ENCODE measurements around the gene ZYG11B.
"Not testable (repeated sequence)": the region's sequence is repeated elsewhere in the genome, so short reads cannot be mapped to it uniquely, and the experiment has no call there.

The ZYG11B gene

GRCh38 chr1:52839175-52839574 lies 112.9 kb downstream of the ZYG11B start:
- not testable (repeated sequence) for ATAC-seq; H3K9me3 Mint-ChIP-seq; DNase-seq (ENCODE audit: low spot score in 2 of 2); H3K4me3 Mint-ChIP-seq; H3K27ac Mint-ChIP-seq; H3K36me3 Mint-ChIP-seq; H3K4me1 Mint-ChIP-seq

DNA sequence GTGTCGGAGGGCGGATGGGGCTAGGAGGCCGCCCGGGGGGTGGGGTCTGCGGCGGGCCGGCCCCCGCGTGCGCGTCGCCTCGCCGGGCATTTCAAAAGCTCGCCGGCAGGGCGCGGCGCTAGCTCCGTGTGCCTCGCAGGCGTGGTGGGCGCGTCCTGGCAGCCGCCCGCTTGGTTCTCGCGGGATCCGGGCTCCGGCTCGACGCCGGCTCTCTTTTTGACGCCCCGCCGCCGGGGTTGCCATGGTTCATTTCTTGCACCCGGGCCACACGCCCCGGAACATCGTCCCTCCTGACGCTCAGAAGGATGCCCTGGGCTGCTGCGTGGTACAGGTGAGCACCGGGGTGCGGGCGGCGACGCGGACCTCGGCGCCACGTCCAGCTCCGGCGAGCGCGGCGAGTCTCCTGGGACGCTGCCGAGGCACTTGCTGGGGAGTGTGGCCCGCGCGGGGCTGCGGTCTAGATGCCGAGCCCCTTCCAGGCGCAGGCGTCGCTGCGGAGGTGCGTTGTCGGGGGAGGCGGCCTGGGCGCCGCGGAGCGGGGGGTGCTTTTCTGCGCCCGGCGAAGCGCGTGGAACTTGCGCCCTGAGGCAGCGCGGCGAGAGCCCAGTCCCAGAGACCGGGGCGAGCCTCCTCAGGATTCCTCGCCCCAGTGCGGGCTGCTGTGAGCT lies 116.5 kb downstream of the ZYG11B start, which contains the start of gene ZYG11A:
ZYG11A (plus strand) TSS at position 118 of the 668 bp plus-strand sequence; CDS start at position 242, 124 bp downstream.
- peak; percentile 66 to 79 for DNase-seq (ENCODE audit: low spot score in 2 of 2)
- no peaks in the 10 kb centered on the region for H3K9me3 Mint-ChIP-seq
- H3K27ac Mint-ChIP-seq, result no peak within 1 kb of the TSS
- H3K36me3 Mint-ChIP-seq, result no peaks in the 10 kb centered on the region
- peak; percentile 97 for ATAC-seq
- H3K4me3 Mint-ChIP-seq, result peak within 1 kb of the TSS; percentile 66
- no peaks in the 10 kb centered on the region for H3K4me1 Mint-ChIP-seq

DNA sequence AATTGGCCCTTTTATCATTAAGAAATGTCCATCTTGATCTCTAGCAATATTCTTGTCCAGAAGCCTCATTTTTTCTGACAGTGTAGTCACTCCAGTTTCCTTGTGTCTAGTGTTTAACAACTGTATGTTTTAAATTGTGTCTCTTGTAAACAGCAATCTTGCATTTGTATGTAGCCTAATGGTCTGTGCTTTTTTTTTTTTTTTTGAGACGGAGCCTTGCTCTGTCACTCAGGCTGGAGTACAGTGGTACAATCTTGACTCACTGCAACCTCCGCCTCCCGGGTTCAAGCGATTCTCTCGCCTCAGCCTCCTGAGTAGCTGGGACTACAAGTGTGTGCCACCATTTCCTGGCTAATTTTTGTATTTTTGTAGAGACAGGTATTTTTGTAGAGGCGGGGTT lies 118.9 kb downstream of the ZYG11B start:
- not testable (repeated sequence) for H3K36me3 Mint-ChIP-seq; ATAC-seq; H3K4me3 Mint-ChIP-seq; DNase-seq (ENCODE audit: low spot score in 2 of 2); H3K9me3 Mint-ChIP-seq; H3K27ac Mint-ChIP-seq; H3K4me1 Mint-ChIP-seq

- Mint-ChIP-seq H3K27ac (no peak overlapping the region), H3K4me1 (no peaks in the 10 kb centered on the region), H3K4me3 (no peak overlapping the region), H3K36me3 (no peaks in the 10 kb centered on the region), H3K9me3 (no peaks in the 10 kb centered on the region)
- ATAC-seq, result no peak
- no peak for DNase-seq (ENCODE audit: low spot score in 2 of 2)
Measured at GRCh38 chr1:52848423-52848822, 122.2 kb downstream of the ZYG11B start.

DNA sequence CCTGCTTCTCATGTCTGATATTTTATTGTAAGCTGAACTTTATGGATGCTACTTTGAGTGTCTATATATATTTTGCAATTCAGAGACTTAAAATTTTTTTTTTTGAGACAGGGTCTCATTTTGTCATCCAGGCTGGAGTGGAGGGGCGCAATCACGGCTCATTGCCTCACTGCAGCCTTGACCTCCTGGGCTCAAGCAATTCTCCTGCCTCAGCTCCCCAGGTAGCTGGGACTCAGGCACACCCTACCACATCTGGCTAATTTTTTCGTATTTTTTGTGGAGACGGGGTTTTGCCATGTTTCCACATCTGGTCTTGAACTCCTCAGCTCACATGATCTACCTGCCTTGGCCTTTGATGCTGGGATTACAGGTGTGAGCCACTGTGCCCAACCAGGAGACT lies 124.7 kb downstream of the ZYG11B start:
- no peaks in the 10 kb centered on the region for H3K9me3 Mint-ChIP-seq
- H3K36me3 Mint-ChIP-seq, result no peaks in the 10 kb centered on the region
- H3K4me1 Mint-ChIP-seq, result no peaks in the 10 kb centered on the region
- no peak overlapping the region for H3K27ac Mint-ChIP-seq
- DNase-seq (ENCODE audit: low spot score in 2 of 2), result no peak
- H3K4me3 Mint-ChIP-seq, result no peak overlapping the region
- no peak for ATAC-seq

GRCh38 chr1:52852854-52853253 lies 126.6 kb downstream of the ZYG11B start:
- Mint-ChIP-seq H3K4me1 (no peaks in the 10 kb centered on the region), H3K4me3 (no peak overlapping the region), H3K27ac (no peak overlapping the region), H3K9me3 (no peaks in the 10 kb centered on the region), H3K36me3 (no peaks in the 10 kb centered on the region)
- ATAC-seq, result no peak
- DNase-seq (ENCODE audit: low spot score in 2 of 2), result no peak

DNA sequence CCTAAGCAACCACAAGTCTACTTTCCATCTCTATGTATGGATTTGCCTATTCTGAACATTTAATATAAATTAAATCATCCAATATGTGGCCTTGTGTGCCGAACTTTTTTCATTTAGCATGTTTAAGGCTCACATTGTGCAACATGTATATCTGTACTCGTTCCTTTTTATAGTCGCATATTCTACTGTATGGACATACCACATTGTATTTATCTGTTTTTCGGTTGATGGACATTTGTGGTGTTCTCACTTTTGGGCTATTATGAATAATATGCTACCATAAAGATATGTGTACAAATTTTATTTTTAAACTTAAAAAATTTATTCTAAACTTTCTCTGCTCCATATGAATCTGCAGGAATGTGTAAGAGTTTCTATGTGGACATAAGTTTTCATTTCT lies 129.3 kb downstream of the ZYG11B start:
- ATAC-seq (no peak), DNase-seq (ENCODE audit: low spot score in 2 of 2) (no peak)
- H3K9me3 Mint-ChIP-seq, result no peaks in the 10 kb centered on the region
- no peak overlapping the region for H3K4me3 Mint-ChIP-seq
- peaks cover 4% of the 10 kb centered on the region for H3K4me1 Mint-ChIP-seq
- no peak overlapping the region for H3K27ac Mint-ChIP-seq
- H3K36me3 Mint-ChIP-seq, result no peaks in the 10 kb centered on the region

DNA sequence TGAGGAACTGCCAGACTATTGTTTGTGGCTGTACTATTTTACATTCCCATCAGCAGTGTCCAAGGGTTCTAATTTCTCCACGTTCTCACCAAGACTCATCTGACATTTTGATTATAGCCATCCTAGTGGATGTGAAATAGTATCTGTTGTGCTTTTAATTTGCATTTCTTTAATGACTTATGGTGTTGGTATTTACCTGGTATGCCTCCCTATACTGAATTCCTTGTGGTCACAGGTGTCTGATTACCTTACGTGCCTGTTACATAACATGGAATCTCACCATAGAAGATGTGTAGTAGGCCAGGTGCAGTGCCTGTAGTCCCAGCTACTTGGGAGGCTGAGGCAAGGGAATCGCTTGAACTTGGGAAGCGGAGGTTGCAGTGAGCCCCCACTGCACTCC lies 129.8 kb downstream of the ZYG11B start:
- Mint-ChIP-seq H3K9me3 (no peaks in the 10 kb centered on the region), H3K36me3 (no peaks in the 10 kb centered on the region), H3K27ac (no peak overlapping the region), H3K4me1 (peaks cover 4% of the 10 kb centered on the region), H3K4me3 (no peak overlapping the region)
- no peak for DNase-seq (ENCODE audit: low spot score in 2 of 2)
- no peak for ATAC-seq

DNA sequence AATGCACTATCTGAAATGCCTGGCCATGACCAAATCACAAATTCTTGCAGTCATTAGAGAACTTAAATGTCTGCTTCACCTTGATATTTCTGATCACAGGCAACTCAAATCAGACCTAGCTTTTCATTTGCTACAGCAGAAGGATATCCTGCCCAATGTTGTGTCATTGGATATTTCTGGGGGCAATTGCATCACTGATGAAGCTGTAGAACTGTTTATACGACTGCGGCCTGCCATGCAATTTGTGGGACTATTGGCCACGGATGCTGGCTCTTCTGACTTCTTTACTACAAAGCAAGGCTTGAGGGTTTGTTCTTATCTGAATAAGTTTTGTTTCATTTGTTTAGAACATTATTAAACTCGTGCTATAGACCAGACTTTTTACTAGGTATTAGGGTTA lies 131.2 kb downstream of the ZYG11B start:
- DNase-seq (ENCODE audit: low spot score in 2 of 2), result no peak
- H3K36me3 Mint-ChIP-seq, result no peaks in the 10 kb centered on the region
- H3K4me3 Mint-ChIP-seq, result no peak overlapping the region
- no peak overlapping the region for H3K27ac Mint-ChIP-seq
- no peak for ATAC-seq
- H3K9me3 Mint-ChIP-seq, result no peaks in the 10 kb centered on the region
- H3K4me1 Mint-ChIP-seq, result peaks cover 4% of the 10 kb centered on the region

GRCh38 chr1:52862666-52863458 lies 136.6 kb downstream of the ZYG11B start:
- no peak overlapping the region for H3K27ac Mint-ChIP-seq
- H3K4me3 Mint-ChIP-seq, result no peak overlapping the region
- no peaks in the 10 kb centered on the region for H3K9me3 Mint-ChIP-seq
- no peak for ATAC-seq
- no peaks in the 10 kb centered on the region for H3K36me3 Mint-ChIP-seq
- peaks cover 4% of the 10 kb centered on the region for H3K4me1 Mint-ChIP-seq
- DNase-seq (ENCODE audit: low spot score in 2 of 2), result no peak

DNA sequence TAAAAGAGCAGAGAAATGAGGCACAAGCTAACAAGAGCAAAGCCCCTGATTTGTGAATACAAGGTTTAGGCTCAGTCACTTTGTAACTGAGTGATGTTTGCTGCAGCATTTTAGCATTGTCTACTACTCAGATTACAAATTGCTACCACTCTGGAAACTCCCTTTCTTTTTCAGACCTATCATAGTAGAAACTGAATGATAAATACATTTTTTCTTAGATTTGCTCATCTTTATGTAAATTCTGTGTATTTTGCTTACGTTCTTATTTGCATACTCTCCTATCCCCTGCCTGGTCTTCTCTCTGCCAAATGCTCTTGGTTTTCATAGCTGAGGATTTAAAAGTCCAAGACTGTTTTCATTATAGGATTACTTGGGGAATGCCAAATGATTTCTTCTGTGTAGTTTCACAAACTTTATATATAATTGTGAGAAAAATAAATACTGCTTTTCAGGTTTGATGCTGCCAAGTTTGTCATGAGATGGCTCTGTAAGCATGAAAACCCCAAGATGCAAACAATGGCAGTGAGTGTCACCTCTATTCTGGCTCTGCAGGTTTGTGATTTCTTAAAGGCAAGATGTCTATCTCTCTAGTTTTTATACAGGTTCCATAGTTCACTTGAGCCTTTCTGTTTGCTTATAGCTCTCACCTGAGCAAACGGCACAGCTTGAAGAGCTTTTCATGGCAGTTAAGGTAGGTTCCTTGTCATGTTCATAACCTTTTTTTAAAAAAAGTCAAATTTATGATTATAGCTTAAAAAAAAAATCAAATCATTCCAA lies 141.0 kb downstream of the ZYG11B start:
- Mint-ChIP-seq H3K4me3 (no peak overlapping the region), H3K27ac (no peak overlapping the region), H3K9me3 (no peaks in the 10 kb centered on the region), H3K36me3 (no peaks in the 10 kb centered on the region), H3K4me1 (no peaks in the 10 kb centered on the region)
- ATAC-seq (peak; percentile 100), DNase-seq (ENCODE audit: low spot score in 2 of 2) (no peak)

GRCh38 chr1:52869727-52870126 lies 143.5 kb downstream of the ZYG11B start:
- H3K9me3 Mint-ChIP-seq; H3K27ac Mint-ChIP-seq; H3K36me3 Mint-ChIP-seq; ATAC-seq; DNase-seq (ENCODE audit: low spot score in 2 of 2); H3K4me1 Mint-ChIP-seq; H3K4me3 Mint-ChIP-seq: not testable (repeated sequence)

- DNase-seq (ENCODE audit: low spot score in 2 of 2) (no peak), ATAC-seq (no peak)
- no peaks in the 10 kb centered on the region for H3K36me3 Mint-ChIP-seq
- H3K4me1 Mint-ChIP-seq, result no peaks in the 10 kb centered on the region
- H3K4me3 Mint-ChIP-seq, result no peak overlapping the region
- H3K27ac Mint-ChIP-seq, result no peak overlapping the region
- no peaks in the 10 kb centered on the region for H3K9me3 Mint-ChIP-seq
Measured at GRCh38 chr1:52876843-52877242, 150.6 kb downstream of the ZYG11B start.
